NB4 (cell line): ENCODE data around the gene TSPAN18.

ENCODE experiments used
- MYC ChIP-seq: IDR thresholded peaks from 2 replicates; pipeline ENCODE4 v1.6.1; 2011; ENCODE audit warnings: low read depth, low read length
- POLR2A ChIP-seq: IDR thresholded peaks from 2 replicates; pipeline ENCODE4 v1.6.1; 2011; ENCODE audit warnings: mild to moderate bottlenecking; ENCODE audit not compliant: insufficient read length; ENCODE audit errors: extremely low read depth
- TF ChIP-seq, protein P1 (sequence below): IDR thresholded peaks from one replicate; pipeline ENCODE4 v1.5.1; 2012; ENCODE audit warnings: low read depth, low read length
- TF ChIP-seq, protein P2 (sequence below): IDR thresholded peaks from 2 replicates; pipeline ENCODE4 v1.6.1; 2011; ENCODE audit warnings: low read depth, low read length

DNA sequence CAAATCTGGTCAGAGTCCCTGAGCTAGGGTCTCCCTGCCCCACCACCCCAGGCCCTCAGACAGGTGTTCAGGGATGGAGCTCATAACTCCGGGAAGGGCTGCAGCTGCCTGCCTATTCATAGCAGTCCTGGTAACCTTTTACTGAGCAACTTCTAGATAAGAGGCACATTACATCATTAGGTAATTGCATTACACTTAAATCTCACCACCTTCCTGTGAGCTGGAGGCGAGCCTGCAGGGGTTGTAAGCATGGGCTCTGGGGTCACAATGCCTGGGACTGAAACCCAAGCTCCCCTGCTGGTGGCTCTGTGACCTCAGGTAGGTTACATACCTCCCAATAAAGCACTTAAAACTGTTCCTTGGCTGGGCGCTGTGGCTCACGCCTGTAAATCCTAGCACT is 201.4 kb downstream of the TSPAN18 start:
- no peak for TF ChIP-seq POLR2A
- TF ChIP-seq, protein P1, sequence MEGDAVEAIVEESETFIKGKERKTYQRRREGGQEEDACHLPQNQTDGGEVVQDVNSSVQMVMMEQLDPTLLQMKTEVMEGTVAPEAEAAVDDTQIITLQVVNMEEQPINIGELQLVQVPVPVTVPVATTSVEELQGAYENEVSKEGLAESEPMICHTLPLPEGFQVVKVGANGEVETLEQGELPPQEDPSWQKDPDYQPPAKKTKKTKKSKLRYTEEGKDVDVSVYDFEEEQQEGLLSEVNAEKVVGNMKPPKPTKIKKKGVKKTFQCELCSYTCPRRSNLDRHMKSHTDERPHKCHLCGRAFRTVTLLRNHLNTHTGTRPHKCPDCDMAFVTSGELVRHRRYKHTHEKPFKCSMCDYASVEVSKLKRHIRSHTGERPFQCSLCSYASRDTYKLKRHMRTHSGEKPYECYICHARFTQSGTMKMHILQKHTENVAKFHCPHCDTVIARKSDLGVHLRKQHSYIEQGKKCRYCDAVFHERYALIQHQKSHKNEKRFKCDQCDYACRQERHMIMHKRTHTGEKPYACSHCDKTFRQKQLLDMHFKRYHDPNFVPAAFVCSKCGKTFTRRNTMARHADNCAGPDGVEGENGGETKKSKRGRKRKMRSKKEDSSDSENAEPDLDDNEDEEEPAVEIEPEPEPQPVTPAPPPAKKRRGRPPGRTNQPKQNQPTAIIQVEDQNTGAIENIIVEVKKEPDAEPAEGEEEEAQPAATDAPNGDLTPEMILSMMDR: no peak
- TF ChIP-seq MYC: no peak
- TF ChIP-seq, protein P2, sequence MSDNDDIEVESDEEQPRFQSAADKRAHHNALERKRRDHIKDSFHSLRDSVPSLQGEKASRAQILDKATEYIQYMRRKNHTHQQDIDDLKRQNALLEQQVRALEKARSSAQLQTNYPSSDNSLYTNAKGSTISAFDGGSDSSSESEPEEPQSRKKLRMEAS: no peak
